Activated T-cell treated with anti-CD3 and anti-CD28 coated beads, Interleukin-2, amount 50 U/mL, for 4 hours (primary cell): ENCODE results near the gene CRB3. TPM values are rescaled to one million over a fixed set of nuclear protein-coding genes. Genes with fewer than 3 reads are reported as not detected.
"Not testable (repeated sequence)": the region's sequence is repeated elsewhere in the genome, so short reads cannot be mapped to it uniquely, and the experiment has no call there.

Source experiments
- ATAC-seq, 2 donors: fragments of 200-7000 bp; cut with Tn5 transposase; one replicate each; pipeline ENCODE4 v1.10.0; 2021
- DNase-seq: peaks from one replicate; pipeline ENCODE4 v3.0.0-alpha.2; 2020
- H3K27me3 Mint-ChIP-seq: one replicate; pipeline ENCODE4 v1.8.0; 2021; ENCODE audit warnings: low read depth, mixed read lengths
- H3K36me3 Mint-ChIP-seq: one replicate; pipeline ENCODE4 v1.8.0; 2022; ENCODE audit warnings: mixed read lengths; ENCODE audit not compliant: insufficient read depth
- H3K4me1 Mint-ChIP-seq: one replicate; pipeline ENCODE4 v1.8.0; 2021; ENCODE audit warnings: low read depth, mixed read lengths
- H3K4me3 Mint-ChIP-seq: one replicate; pipeline ENCODE4 v1.8.0; 2021; ENCODE audit warnings: mild to moderate bottlenecking, moderate library complexity, mixed read lengths
- H3K9me3 Mint-ChIP-seq: one replicate; pipeline ENCODE4 v1.8.0; 2021; ENCODE audit warnings: mixed read lengths
- total RNA-seq, 3 donors: library from RNA; stranded (reverse); gene quantifications; one replicate each; pipeline ENCODE4 v1.2.1, GENCODE V29; 2021

Gene CRB3
- total RNA-seq, 3 donors from 2014 or later, result 1.6 to 1.8 (median 1.8) TPM

- H3K27me3 Mint-ChIP-seq, H3K4me1 Mint-ChIP-seq, H3K36me3 Mint-ChIP-seq, DNase-seq, H3K4me3 Mint-ChIP-seq, ATAC-seq, H3K9me3 Mint-ChIP-seq: not testable (repeated sequence)
Measured at GRCh38 chr19:6508028-6508771, 44.1 kb downstream of the CRB3 start.

GRCh38 chr19:6509118-6509971 lies 45.3 kb downstream of the CRB3 start:
- Mint-ChIP-seq H3K9me3 (no peaks in the 10 kb centered on the region), H3K36me3 (no peaks in the 10 kb centered on the region), H3K4me3 (no peak overlapping the region), H3K27me3 (no peaks in the 10 kb centered on the region), H3K4me1 (peaks cover 6% of the 10 kb centered on the region)
- no peak for DNase-seq
- ATAC-seq, result no peak

- no peaks in the 10 kb centered on the region for H3K36me3 Mint-ChIP-seq
- no peaks in the 10 kb centered on the region for H3K4me1 Mint-ChIP-seq
- H3K9me3 Mint-ChIP-seq, result no peaks in the 10 kb centered on the region
- ATAC-seq (no peak), DNase-seq (no peak)
- H3K27me3 Mint-ChIP-seq, result no peaks in the 10 kb centered on the region
- no peak overlapping the region for H3K4me3 Mint-ChIP-seq
Measured at GRCh38 chr19:6510618-6511017, 46.5 kb downstream of the CRB3 start.

- H3K4me1 Mint-ChIP-seq, result peaks cover 26% of the 10 kb centered on the region
- no peak for ATAC-seq
- no peaks in the 10 kb centered on the region for H3K9me3 Mint-ChIP-seq
- no peak for DNase-seq
- no peak overlapping the region for H3K4me3 Mint-ChIP-seq
- H3K36me3 Mint-ChIP-seq, result no peaks in the 10 kb centered on the region
- H3K27me3 Mint-ChIP-seq, result no peaks in the 10 kb centered on the region
Measured at GRCh38 chr19:6514089-6514488, 50.0 kb downstream of the CRB3 start.

GRCh38 chr19:6514926-6515544 lies 51.0 kb downstream of the CRB3 start:
- Mint-ChIP-seq H3K9me3 (no peaks in the 10 kb centered on the region), H3K4me1 (peaks cover 29% of the 10 kb centered on the region), H3K36me3 (no peaks in the 10 kb centered on the region), H3K4me3 (peak overlapping the region; percentile 49), H3K27me3 (no peaks in the 10 kb centered on the region)
- DNase-seq (no peak), ATAC-seq (no peak)

- ATAC-seq, result peak; percentile 78
- Mint-ChIP-seq H3K27me3 (no peaks in the 10 kb centered on the region), H3K4me1 (peaks cover 29% of the 10 kb centered on the region), H3K9me3 (no peaks in the 10 kb centered on the region), H3K36me3 (no peaks in the 10 kb centered on the region), H3K4me3 (peak overlapping the region; percentile 89)
- peak; percentile 44 for DNase-seq
Measured at GRCh38 chr19:6516018-6516658, 52.1 kb downstream of the CRB3 start.

Other genes with a start within 250 kb of the CRB3 start
- gene MLLT1, start 184.3 kb upstream of the CRB3 start, total RNA-seq, result 100 to 1,000 TPM; 105 to 118 (median 109) TPM
- under 1 TPM; 0.13 to 0.22 (median 0.15) TPM for gene ACER1, start 130.7 kb upstream of the CRB3 start, total RNA-seq
- gene CLPP, start 102.7 kb upstream of the CRB3 start, total RNA-seq, result 100 to 1,000 TPM; 228 to 249 (median 237) TPM
- 10 to 100 TPM; 28.8 to 37.7 (median 36.3) TPM for gene ALKBH7, start 91.5 kb upstream of the CRB3 start, total RNA-seq
- 1 to 10 TPM; 1.4 to 1.9 (median 1.4) TPM for gene PSPN, start 88.3 kb upstream of the CRB3 start, total RNA-seq
- gene GTF2F1, start 71.1 kb upstream of the CRB3 start, total RNA-seq, result 10 to 100 TPM; 68.6 to 77.9 (median 75.1) TPM
- gene KHSRP, start 39.5 kb upstream of the CRB3 start, total RNA-seq, result 100 to 1,000 TPM; 513 to 596 (median 530) TPM
- gene SLC25A41, start 30.5 kb upstream of the CRB3 start, total RNA-seq, result not detected
- 10 to 100 TPM; 10.5 to 12.4 (median 11.9) TPM for gene SLC25A23, start 4.5 kb upstream of the CRB3 start, total RNA-seq
- 10 to 100 TPM; 50.9 to 59.1 (median 55.8) TPM for gene DENND1C, start 17.5 kb downstream of the CRB3 start, total RNA-seq
- 1 to 10 TPM; 4.8 to 9.2 (median 7.8) TPM for gene TUBB4A, start 38.0 kb downstream of the CRB3 start, total RNA-seq
- 1 to 10 TPM; 3.5 to 7.4 (median 3.8) TPM for gene TNFSF9, start 66.8 kb downstream of the CRB3 start, total RNA-seq
- gene CD70, start 126.9 kb downstream of the CRB3 start, total RNA-seq, result 10 to 100 TPM in 1 of 3 donors, 1 to 10 TPM in 2; 4.6 to 13.6 (median 6.6) TPM
- gene TNFSF14, start 205.9 kb downstream of the CRB3 start, total RNA-seq, result 100 to 1,000 TPM; 244 to 279 (median 255) TPM